HCEC 1CT (cell line): ENCODE results near the gene TTLL7.

ENCODE experiments used
- DNase-seq: peaks from one replicate; pipeline ENCODE4 v3.0.0-alpha.2; 2017

TTLL7 gene

GRCh38 chr1:83998498-83999315, at the start of gene TTLL7:
Gene TTLL7 (minus strand): TSS chr1:83999132. CDS start chr1:83952211, 46,921 bp downstream.
- DNase-seq: peak; percentile 68

- DNase-seq: no peak
These were observed 43.5 kb upstream of the TTLL7 start for GRCh38 chr1:84042461-84042860.

- DNase-seq: no peak
These were observed 39.1 kb upstream of the TTLL7 start for GRCh38 chr1:84037758-84038611.

GRCh38 chr1:84031802-84032327, 32.9 kb upstream of the TTLL7 start:
- DNase-seq: no peak

GRCh38 chr1:84027368-84027767, 28.4 kb upstream of the TTLL7 start:
- DNase-seq: no peak

- no peak for DNase-seq
These were observed 27.0 kb upstream of the TTLL7 start for GRCh38 chr1:84025966-84026365.

GRCh38 chr1:84021822-84022221, 22.9 kb upstream of the TTLL7 start:
- DNase-seq: no peak

- DNase-seq: no peak
These were observed 21.2 kb upstream of the TTLL7 start for GRCh38 chr1:84020151-84020550.

- no peak for DNase-seq
These were observed 20.3 kb upstream of the TTLL7 start for GRCh38 chr1:84019217-84019616.

- no peak for DNase-seq
These were observed 14.8 kb upstream of the TTLL7 start for GRCh38 chr1:84013708-84014107.

- DNase-seq: no peak
These were observed 13.1 kb upstream of the TTLL7 start for GRCh38 chr1:84012018-84012417.

GRCh38 chr1:84010136-84010535, 11.2 kb upstream of the TTLL7 start:
- DNase-seq: no peak

GRCh38 chr1:84008631-84009030, 9.7 kb upstream of the TTLL7 start:
- DNase-seq: no peak

GRCh38 chr1:84006591-84006990, 7.7 kb upstream of the TTLL7 start:
- no peak for DNase-seq

GRCh38 chr1:84001501-84001900, 2.6 kb upstream of the TTLL7 start:
- no peak for DNase-seq

GRCh38 chr1:84000954-84001495, 2.1 kb upstream of the TTLL7 start:
- no peak for DNase-seq

GRCh38 chr1:84000196-84000885, 1.4 kb upstream of the TTLL7 start:
- DNase-seq: no peak

GRCh38 chr1:83999316-83999819, 436 bp upstream of the TTLL7 start:
- DNase-seq: peak; percentile 81

GRCh38 chr1:83998205-83998497, 781 bp downstream of the TTLL7 start:
- DNase-seq: no peak

GRCh38 chr1:83997631-83998030, 1.3 kb downstream of the TTLL7 start:
- DNase-seq: no peak

GRCh38 chr1:83996621-83997020, 2.3 kb downstream of the TTLL7 start:
- peak; percentile 73 for DNase-seq

GRCh38 chr1:83996191-83996590, 2.7 kb downstream of the TTLL7 start:
- no peak for DNase-seq

- DNase-seq: no peak
These were observed 3.3 kb downstream of the TTLL7 start for GRCh38 chr1:83995649-83996048.
